Panc1 (cell line): ENCODE results near the gene RIMBP3C. TPM values are rescaled to one million over a fixed set of nuclear protein-coding genes. Genes with fewer than 3 reads are reported as not detected.
"Not testable (repeated sequence)": the region's sequence is repeated elsewhere in the genome, so short reads cannot be mapped to it uniquely, and the experiment has no call there.

ENCODE experiments used
- ATAC-seq: fragments of 200-7000 bp; cut with Tn5 transposase; 2 replicates; pipeline ENCODE4 v1.9.1; 2020; ENCODE audit warnings: mild to moderate bottlenecking, moderate library complexity
- BruUV-seq: library from RNA; stranded (reverse); fragments of 400-500 nt; replicated peaks from 2 replicates; lab custom pipeline; 2021; lab: Mats Ljungman, UMichigan
- CTCF ChIA-PET: fragments of 300-600 bp; sonication (Branson Sonifier 250); formaldehyde crosslinking; loops from one replicate; lab custom pipeline; 2022; ENCODE audit warnings: antibody characterized with exemption; lab: Charles Lee
- POLR2A ChIA-PET: fragments of 300-600 bp; sonication (Branson Sonifier 250); formaldehyde crosslinking; loops from one replicate; lab custom pipeline; 2022; ENCODE audit warnings: antibody characterized with exemption; lab: Charles Lee
- DNase-seq: peaks from one replicate; pipeline ENCODE4 v3.0.0-alpha.2; 2010; ENCODE audit warnings: low read depth, low spot score
- H3K27ac ChIP-seq: 2 replicates; pipeline ENCODE4 v1.5.1; 2011; ENCODE audit warnings: mild to moderate bottlenecking, low read length, inconsistent platforms
- H3K27me3 ChIP-seq: fragments of 200-500 bp; sonication (Bioruptor generic); 2 replicates; pipeline ENCODE4 v1.6.0; 2014; ENCODE audit warnings: low read length, inconsistent platforms; ENCODE audit not compliant: control insufficient read depth, insufficient read depth
- H3K36me3 ChIP-seq: fragments of 200-500 bp; sonication (Bioruptor generic); 2 replicates; pipeline ENCODE4 v1.5.1; 2014; ENCODE audit warnings: inconsistent platforms, mild to moderate bottlenecking, low read length, moderate library complexity; ENCODE audit not compliant: control insufficient read depth, insufficient read depth
- H3K4me1 ChIP-seq: 2 replicates; pipeline ENCODE4 v1.5.1; 2011; ENCODE audit warnings: inconsistent platforms, mild to moderate bottlenecking, low read length, moderate library complexity; ENCODE audit not compliant: control insufficient read depth, insufficient read depth
- H3K4me3 ChIP-seq, 2 experiments: 2 replicates each; pipeline ENCODE4 v1.5.1; 2011 to 2012; ENCODE audit warnings: low read depth in 2 of 2, low read length in 2 of 2, mild to moderate bottlenecking in 2 of 2, inconsistent platforms in 1 of 2, moderate library complexity in 1 of 2
- H3K9me3 ChIP-seq: fragments of 200-500 bp; sonication (Bioruptor generic); 2 replicates; pipeline ENCODE4 v1.5.1; 2014; ENCODE audit warnings: low read depth, mild to moderate bottlenecking, inconsistent platforms, low read length, moderate library complexity; ENCODE audit not compliant: control insufficient read depth, insufficient read depth
- CTCF ChIP-seq: fragments of 450-650 bp; IDR thresholded peaks from 2 replicates; pipeline ENCODE4 v1.5.1; 2017; ENCODE audit warnings: mild to moderate bottlenecking
- POLR2AphosphoS5 ChIP-seq: IDR thresholded peaks from 2 replicates; pipeline ENCODE4 v1.6.1; 2012; ENCODE audit warnings: mild to moderate bottlenecking, low read depth, low read length, moderate library complexity
- REST ChIP-seq, 2 experiments: IDR thresholded peaks; 2 replicates each; pipeline ENCODE4 v1.6.1; 2011 to 2012; ENCODE audit warnings: low read depth in 2 of 2, control low read depth in 1 of 2, low read length in 1 of 2, mild to moderate bottlenecking in 1 of 2, moderate library complexity in 1 of 2; ENCODE audit not compliant: insufficient read depth in 1 of 2
- SIN3A ChIP-seq: IDR thresholded peaks from 2 replicates; pipeline ENCODE4 v1.6.1; 2012; ENCODE audit warnings: low read depth, mild to moderate bottlenecking, low read length, moderate library complexity, borderline replicate concordance; ENCODE audit not compliant: insufficient read depth
- TCF7L2 ChIP-seq: IDR thresholded peaks from 2 replicates; pipeline ENCODE4 v1.6.1; 2011; ENCODE audit warnings: mild to moderate bottlenecking, low read depth, low read length, inconsistent platforms
- in situ Hi-C: cut with HindIII; loops from 2 replicates; pipeline ENCODE4 v1.10.0; 2016; ENCODE audit warnings: low sequenced_read_pairs, low pct_unique_long_range_greater_than_20kb
- intact Hi-C: fragments of 100-400 bp; cut with micrococcal nuclease; formaldehyde crosslinking; loops from one replicate; pipeline ENCODE4 v1.10.0; 2022; ENCODE audit not compliant: unreplicated experiment
- total RNA-seq: library from RNA; stranded (reverse); gene quantifications from one replicate; pipeline ENCODE4 v1.2.1, GENCODE V29; 2021; ENCODE audit not compliant: unreplicated experiment

The RIMBP3C gene
- total RNA-seq, 1 experiment from 2014 or later, result 0.90 TPM

GRCh38 chr22:21564411-21564810 is 13.2 kb upstream of the RIMBP3C start:
- H3K9me3 ChIP-seq, result no peaks in the 10 kb centered on the region
- DNase-seq (no peak), ATAC-seq (no peak)
- POLR2A ChIA-PET, result no interaction called here
- in situ Hi-C loops (no loop called here), intact Hi-C loops (no loop called here)
- TF ChIP-seq TCF7L2 (no peak), CTCF (no peak), SIN3A (no peak), POLR2AphosphoS5 (no peak), REST (IDR thresholded peaks at IDR 0.05; ENCODE audit: insufficient read depth in 1 of 2, low read depth in 2 of 2, low read length in 1 of 2) (no peak)
- no peak overlapping the region for H3K27ac ChIP-seq
- no TSS peak for BruUV-seq
- CTCF ChIA-PET, result no interaction called here
- H3K4me1 ChIP-seq, result no peaks in the 10 kb centered on the region
- no peaks in the 10 kb centered on the region for H3K27me3 ChIP-seq
- H3K4me3 ChIP-seq, result no peak overlapping the region
- H3K36me3 ChIP-seq, result peaks cover 6% of the 10 kb centered on the region; the same call in 1 of the 2 replicates

- no peak for ATAC-seq
- no peak overlapping the region for H3K4me3 ChIP-seq
- POLR2A ChIA-PET, result no interaction called here
- no peak for DNase-seq
- intact Hi-C loops, result no loop called here
- no TSS peak for BruUV-seq
- no peak for TF ChIP-seq TCF7L2
- TF ChIP-seq REST (IDR thresholded peaks at IDR 0.05; ENCODE audit: insufficient read depth in 1 of 2, low read depth in 2 of 2, low read length in 1 of 2), result no peak
- H3K27me3 ChIP-seq, result no peaks in the 10 kb centered on the region
- H3K36me3 ChIP-seq, result peaks cover 6% of the 10 kb centered on the region; the same call in 1 of the 2 replicates
- CTCF ChIA-PET, result no interaction called here
- no peaks in the 10 kb centered on the region for H3K9me3 ChIP-seq
- in situ Hi-C loops, result no loop called here
- H3K4me1 ChIP-seq, result no peaks in the 10 kb centered on the region
- no peak overlapping the region for H3K27ac ChIP-seq
Measured at GRCh38 chr22:21563912-21564311, 12.7 kb upstream of the RIMBP3C start.

GRCh38 chr22:21560657-21561056 is 9.4 kb upstream of the RIMBP3C start:
- H3K27ac ChIP-seq, ATAC-seq, intact Hi-C loops, DNase-seq, in situ Hi-C loops, H3K27me3 ChIP-seq, H3K36me3 ChIP-seq, POLR2A ChIA-PET, H3K4me1 ChIP-seq, H3K9me3 ChIP-seq, H3K4me3 ChIP-seq, CTCF ChIA-PET, BruUV-seq: not testable (repeated sequence)

- ATAC-seq, BruUV-seq, H3K27ac ChIP-seq, H3K36me3 ChIP-seq, CTCF ChIA-PET, DNase-seq, H3K4me1 ChIP-seq, H3K4me3 ChIP-seq, POLR2A ChIA-PET, intact Hi-C loops, H3K9me3 ChIP-seq, in situ Hi-C loops, H3K27me3 ChIP-seq: not testable (repeated sequence)
Measured at GRCh38 chr22:21559345-21560125, 8.3 kb upstream of the RIMBP3C start.
